ENCODE measurements around the gene GALNS. TPM values are rescaled to one million over a fixed set of nuclear protein-coding genes. Genes with fewer than 3 reads are reported as not detected.

Gene GALNS
- total RNA-seq, 2 experiments from 2014 or later = 18.4 to 19.7 TPM

DNA sequence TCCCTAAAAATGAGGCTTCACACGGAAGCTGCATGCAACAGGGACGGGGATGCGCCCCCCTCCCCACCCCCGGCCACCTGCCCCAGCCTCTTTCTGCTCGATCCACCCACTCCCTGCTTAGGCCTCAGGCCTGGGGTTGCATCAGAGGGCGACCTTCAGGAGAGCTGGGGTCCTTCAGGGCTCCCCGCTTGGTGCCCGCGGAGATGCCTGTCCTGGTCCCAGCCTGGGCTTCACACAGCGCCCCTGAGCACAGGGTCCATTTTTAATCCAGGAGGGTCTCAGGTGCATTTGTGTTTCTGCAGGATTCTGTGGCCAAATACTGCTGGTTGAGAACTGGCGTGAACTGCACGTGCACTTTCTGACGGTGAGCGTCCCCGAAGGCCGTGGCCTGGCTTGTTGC is 37.6 kb downstream of the GALNS start:
- Mint-ChIP-seq H3K27ac (no peak overlapping the region), H3K9me3 (no peaks in the 10 kb centered on the region), H3K27me3 (no peaks in the 10 kb centered on the region), H3K4me1 (ENCODE audit: low read depth) (no peaks in the 10 kb centered on the region), H3K4me3 (no peak overlapping the region), H3K36me3 (ENCODE audit: low read depth) (peaks cover 6% of the 10 kb centered on the region)
- ChIA-PET POLR2A (no interaction called here), CTCF (no interaction called here)
- intact Hi-C loops (cut with DNase I, micrococcal nuclease) = loop anchor here in 1 of 2 experiments (5.0 kb wide), 1 partner anchor 123 kb away; no protein-coding TSS in a partner anchor
- Histone ChIP-seq H3K9me3 (ENCODE audit: control insufficient read depth in 1 of 2, insufficient read depth in 1 of 2, low read length in 2 of 2) (no peaks in the 10 kb centered on the region), H3K27ac (ENCODE audit: low read depth in 1 of 2, low read length in 2 of 2) (no peak overlapping the region), H3K36me3 (ENCODE audit: insufficient read depth, low read length) (peaks cover 16% of the 10 kb centered on the region), H3K4me1 (ENCODE audit: insufficient read depth, low read length) (no peaks in the 10 kb centered on the region), H3K27me3 (ENCODE audit: control insufficient read depth in 1 of 2, insufficient read depth in 2 of 2, low read length in 2 of 2) (no peaks in the 10 kb centered on the region), H3K4me3 (ENCODE audit: low read length) (no peak overlapping the region)
- DNase-seq = no peak
- ATAC-seq (ENCODE audit: poor library complexity) = no peak
- no peak for TF ChIP-seq CTCF (IDR thresholded peaks at IDR 0.05)

DNA sequence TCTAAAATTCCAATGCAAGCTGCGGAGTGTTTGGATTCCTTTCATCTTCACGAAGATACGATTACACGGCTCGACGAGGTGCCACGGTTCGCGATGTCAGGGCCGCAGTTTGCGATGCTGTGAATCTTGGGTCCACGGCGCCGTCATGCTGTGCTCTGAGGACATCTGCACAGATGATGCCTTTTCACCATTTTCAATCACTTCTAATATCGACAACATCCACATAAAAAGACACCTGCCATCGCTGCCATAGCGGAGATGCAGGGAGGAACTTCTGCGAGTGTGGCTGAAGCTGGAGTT is 38.2 kb downstream of the GALNS start:
- intact Hi-C loops (cut with DNase I, micrococcal nuclease) = loop anchor here in 1 of 2 experiments (5.0 kb wide), 1 partner anchor 124 kb away; no protein-coding TSS in a partner anchor
- Mint-ChIP-seq H3K4me1 (ENCODE audit: low read depth) (no peaks in the 10 kb centered on the region), H3K27ac (no peak overlapping the region), H3K27me3 (no peaks in the 10 kb centered on the region), H3K4me3 (no peak overlapping the region), H3K9me3 (no peaks in the 10 kb centered on the region), H3K36me3 (ENCODE audit: low read depth) (peaks cover 6% of the 10 kb centered on the region)
- H3K27ac ChIP-seq (ENCODE audit: low read depth in 1 of 2, low read length in 2 of 2) = no peak overlapping the region
- ChIA-PET POLR2A (no interaction called here), CTCF (no interaction called here)
- no peak overlapping the region for H3K4me3 ChIP-seq (ENCODE audit: low read length)
- H3K9me3 ChIP-seq (ENCODE audit: control insufficient read depth in 1 of 2, insufficient read depth in 1 of 2, low read length in 2 of 2) = no peaks in the 10 kb centered on the region
- no peaks in the 10 kb centered on the region for H3K27me3 ChIP-seq (ENCODE audit: control insufficient read depth in 1 of 2, insufficient read depth in 2 of 2, low read length in 2 of 2)
- no peak for ATAC-seq (ENCODE audit: poor library complexity)
- H3K4me1 ChIP-seq (ENCODE audit: insufficient read depth, low read length) = no peaks in the 10 kb centered on the region
- no peak for DNase-seq
- H3K36me3 ChIP-seq (ENCODE audit: insufficient read depth, low read length) = peaks cover 16% of the 10 kb centered on the region
- TF ChIP-seq CTCF (IDR thresholded peaks at IDR 0.05) = no peak

GRCh38 chr16:88817785-88818574 is 38.8 kb downstream of the GALNS start:
- TF ChIP-seq CTCF (IDR thresholded peaks at IDR 0.05) = no peak
- Histone ChIP-seq H3K9me3 (ENCODE audit: control insufficient read depth in 1 of 2, insufficient read depth in 1 of 2, low read length in 2 of 2) (no peaks in the 10 kb centered on the region), H3K27ac (ENCODE audit: low read depth in 1 of 2, low read length in 2 of 2) (no peak overlapping the region), H3K4me1 (ENCODE audit: insufficient read depth, low read length) (peaks cover 2% of the 10 kb centered on the region), H3K4me3 (ENCODE audit: low read length) (no peak overlapping the region), H3K36me3 (ENCODE audit: insufficient read depth, low read length) (peaks cover 16% of the 10 kb centered on the region), H3K27me3 (ENCODE audit: control insufficient read depth in 1 of 2, insufficient read depth in 2 of 2, low read length in 2 of 2) (no peaks in the 10 kb centered on the region)
- intact Hi-C loops (cut with DNase I, micrococcal nuclease) = loop anchor here in 1 of 2 experiments (5.0 kb wide), 1 partner anchor 124 kb away; no protein-coding TSS in a partner anchor
- Mint-ChIP-seq H3K36me3 (ENCODE audit: low read depth) (peaks cover 4% of the 10 kb centered on the region), H3K27ac (no peak overlapping the region), H3K4me1 (ENCODE audit: low read depth) (no peaks in the 10 kb centered on the region), H3K27me3 (no peaks in the 10 kb centered on the region), H3K4me3 (no peak overlapping the region), H3K9me3 (no peaks in the 10 kb centered on the region)
- ChIA-PET POLR2A (interaction anchor here (1.4 kb wide), 1 partner anchor 39 kb away, joined by 4 read pairs; the partner anchor contains the start of genes GALNS and TRAPPC2L), CTCF (interaction anchor here (0.5 kb wide), 1 partner anchor 388 kb away, joined by 3 read pairs; no protein-coding TSS in a partner anchor)
- no peak for DNase-seq
- ATAC-seq (ENCODE audit: poor library complexity) = no peak
